LNCaP clone FGC (cell line): ENCODE data around the gene CTBP2.
A peak's percentile ranks its signal among the peaks of the same experiment; 100 is the strongest.

Source experiments
- DNase-seq: peaks from one replicate; pipeline ENCODE4 v3.0.0-alpha.2; 2011; ENCODE audit warnings: low read depth
- H3K4me3 ChIP-seq: 2 replicates; pipeline ENCODE4 v1.5.1; 2011; ENCODE audit warnings: mild to moderate bottlenecking, low read depth, low read length, control low read depth
- CTCF ChIP-seq: IDR thresholded peaks from 2 replicates; pipeline ENCODE4 v1.5.1; 2012; ENCODE audit warnings: mild to moderate bottlenecking; ENCODE audit not compliant: control insufficient read depth, insufficient read depth; ENCODE audit errors: extremely low read depth

CTBP2 gene

GRCh38 chr10:125054669-125055268 lies 105.6 kb downstream of the CTBP2 start:
- no peak overlapping the region for H3K4me3 ChIP-seq
- no peak for TF ChIP-seq CTCF
- DNase-seq: no peak

GRCh38 chr10:125054216-125054615 lies 106.1 kb downstream of the CTBP2 start:
- no peak for DNase-seq
- TF ChIP-seq CTCF: no peak

GRCh38 chr10:125052146-125052545 lies 108.2 kb downstream of the CTBP2 start:
- TF ChIP-seq CTCF: no peak
- no peak for DNase-seq
- H3K4me3 ChIP-seq: no peak overlapping the region

More at GRCh38 chr10:125054216-125054615, 106.1 kb downstream of the CTBP2 start:
- H3K4me3 ChIP-seq: no peak overlapping the region

GRCh38 chr10:125050383-125050782 lies 110.0 kb downstream of the CTBP2 start:
- TF ChIP-seq CTCF: no peak
- no peak for DNase-seq
- no peak overlapping the region for H3K4me3 ChIP-seq

- TF ChIP-seq CTCF: no peak
- DNase-seq: no peak
- H3K4me3 ChIP-seq: no peak overlapping the region
Observed at GRCh38 chr10:125049216-125049881, 111.0 kb downstream of the CTBP2 start.

GRCh38 chr10:125048094-125048864 lies 112.1 kb downstream of the CTBP2 start:
- no peak for DNase-seq
- H3K4me3 ChIP-seq: no peak overlapping the region
- peak; percentile 96 for TF ChIP-seq CTCF
